NCI-H146 treated with DMSO at 0.1 percent for 48 hours (cell line): ENCODE data around the gene M6PR.
"Not testable (repeated sequence)": the region's sequence is repeated elsewhere in the genome, so short reads cannot be mapped to it uniquely, and the experiment has no call there.

Experiments
- DNase-seq: peaks from one replicate; lab custom pipeline; 2025; ENCODE audit not compliant: unreplicated experiment; lab: John Stamatoyannopoulos, UW

The M6PR gene

GRCh38 chr12:8951744-8952143 is 2.3 kb upstream of the M6PR start:
- DNase-seq, result no peak

- DNase-seq, result no peak
Measured at GRCh38 chr12:8950702-8951478, 1.4 kb upstream of the M6PR start.

- no peak for DNase-seq
Measured at GRCh38 chr12:8950221-8950527, 729 bp upstream of the M6PR start.

GRCh38 chr12:8948701-8949341 is 624 bp downstream of the M6PR start:
- no peak for DNase-seq

- DNase-seq, result no peak
Measured at GRCh38 chr12:8947737-8948136, 1.7 kb downstream of the M6PR start.

GRCh38 chr12:8946733-8947132 is 2.7 kb downstream of the M6PR start:
- DNase-seq, result no peak

- DNase-seq, result no peak
Measured at GRCh38 chr12:8943565-8944186, 5.8 kb downstream of the M6PR start.

GRCh38 chr12:8941691-8942478 is 7.6 kb downstream of the M6PR start:
- no peak for DNase-seq

GRCh38 chr12:8937842-8938442 is 11.5 kb downstream of the M6PR start:
- DNase-seq, result not testable (repeated sequence)

GRCh38 chr12:8936735-8937134 is 12.7 kb downstream of the M6PR start:
- no peak for DNase-seq

GRCh38 chr12:8934080-8934479 is 15.4 kb downstream of the M6PR start:
- DNase-seq, result not testable (repeated sequence)

- not testable (repeated sequence) for DNase-seq
Measured at GRCh38 chr12:8932464-8932863, 17.0 kb downstream of the M6PR start.

- DNase-seq, result not testable (repeated sequence)
Measured at GRCh38 chr12:8930655-8931323, 18.7 kb downstream of the M6PR start.

GRCh38 chr12:8922544-8922943 is 26.9 kb downstream of the M6PR start:
- DNase-seq, result no peak

GRCh38 chr12:8919643-8920042 is 29.8 kb downstream of the M6PR start:
- DNase-seq, result not testable (repeated sequence)

GRCh38 chr12:8917751-8918150 is 31.7 kb downstream of the M6PR start:
- no peak for DNase-seq

GRCh38 chr12:8917031-8917430 is 32.4 kb downstream of the M6PR start:
- no peak for DNase-seq

- DNase-seq, result no peak
Measured at GRCh38 chr12:8916154-8916553, 33.3 kb downstream of the M6PR start.

GRCh38 chr12:8914716-8915526 is 34.5 kb downstream of the M6PR start:
- peak; percentile 87 for DNase-seq
